GM19463 (cell line): ENCODE data around the gene HTR6.

ENCODE experiments used
- ATAC-seq: cut with Tn5 transposase; IDR thresholded peaks from one replicate; pipeline ENCODE4 v1.9.1; 2021; ENCODE audit warnings: mild to moderate bottlenecking, moderate library complexity; ENCODE audit not compliant: unreplicated experiment

HTR6 gene

GRCh38 chr1:19687414-19687813 lies 22.7 kb downstream of the HTR6 start:
- no peak for ATAC-seq

GRCh38 chr1:19688041-19688842 lies 23.6 kb downstream of the HTR6 start:
- ATAC-seq: no peak

GRCh38 chr1:19689085-19689757 lies 24.5 kb downstream of the HTR6 start:
- ATAC-seq: no peak

DNA sequence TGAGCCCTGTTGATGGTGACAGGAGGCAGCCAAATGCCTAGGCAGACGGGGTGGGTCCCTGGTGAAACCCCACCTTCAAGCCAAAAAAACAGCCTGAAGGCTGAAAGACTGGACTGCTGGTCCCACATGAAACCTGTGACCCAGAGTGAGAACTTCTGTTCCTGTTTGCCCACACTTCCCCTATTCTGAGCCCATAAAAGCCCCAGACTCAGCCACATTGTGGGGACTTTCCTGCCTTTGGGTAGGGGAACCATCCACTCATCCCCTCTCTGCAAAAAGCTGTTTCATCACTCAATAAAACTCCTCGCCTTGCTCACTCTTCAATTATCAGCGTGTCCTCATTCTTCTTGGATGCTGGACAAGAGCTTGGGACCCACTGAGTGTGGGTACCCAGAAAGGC lies 25.2 kb downstream of the HTR6 start:
- ATAC-seq: no peak

- no peak for ATAC-seq
Measured at GRCh38 chr1:19690342-19690741, 25.7 kb downstream of the HTR6 start.

DNA sequence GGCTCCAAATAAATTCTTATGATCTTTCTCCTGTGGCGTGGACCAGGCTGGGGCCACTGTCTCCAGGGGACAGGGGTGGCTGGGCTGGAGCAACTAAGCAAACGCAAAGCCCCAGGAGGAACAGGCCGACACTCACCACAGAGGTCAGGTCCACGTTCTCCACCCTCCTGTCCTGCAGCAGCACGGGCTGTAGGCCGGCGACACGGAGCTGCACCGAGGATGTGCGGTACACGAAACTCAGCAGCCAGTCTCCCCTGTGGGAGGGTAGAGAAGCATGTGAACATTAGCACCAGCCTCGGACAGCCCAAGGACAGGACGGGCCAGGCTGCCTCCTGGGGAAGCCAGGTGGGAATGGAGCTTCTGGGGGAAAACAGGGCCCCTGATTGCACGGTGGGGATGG lies 29.6 kb downstream of the HTR6 start:
- no peak for ATAC-seq

DNA sequence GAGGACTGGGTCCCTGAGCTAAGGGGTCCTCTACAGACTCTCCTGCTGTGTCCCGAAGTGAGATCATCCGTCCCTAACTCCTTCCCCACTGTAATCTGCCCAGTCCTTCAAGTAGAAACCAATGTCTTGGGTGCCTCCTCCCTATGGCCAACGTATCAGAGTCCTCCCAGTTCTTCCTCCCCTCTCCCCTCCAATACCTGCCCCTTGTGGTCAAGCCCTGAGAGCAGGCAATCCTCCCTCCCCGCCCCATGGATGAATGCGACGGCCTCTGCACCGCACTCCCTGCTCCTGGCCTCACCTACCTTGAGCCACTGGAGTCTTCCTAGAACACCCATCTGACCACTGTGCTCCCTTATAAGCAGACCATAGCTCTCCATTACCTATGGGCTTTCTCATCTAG lies 31.1 kb downstream of the HTR6 start:
- no peak for ATAC-seq

GRCh38 chr1:19696820-19697219 lies 32.1 kb downstream of the HTR6 start:
- ATAC-seq: no peak

GRCh38 chr1:19698181-19698580 lies 33.5 kb downstream of the HTR6 start:
- no peak for ATAC-seq

- ATAC-seq: no peak
Measured at GRCh38 chr1:19700079-19700777, 35.6 kb downstream of the HTR6 start.

- no peak for ATAC-seq
Measured at GRCh38 chr1:19703280-19703679, 38.6 kb downstream of the HTR6 start.

DNA sequence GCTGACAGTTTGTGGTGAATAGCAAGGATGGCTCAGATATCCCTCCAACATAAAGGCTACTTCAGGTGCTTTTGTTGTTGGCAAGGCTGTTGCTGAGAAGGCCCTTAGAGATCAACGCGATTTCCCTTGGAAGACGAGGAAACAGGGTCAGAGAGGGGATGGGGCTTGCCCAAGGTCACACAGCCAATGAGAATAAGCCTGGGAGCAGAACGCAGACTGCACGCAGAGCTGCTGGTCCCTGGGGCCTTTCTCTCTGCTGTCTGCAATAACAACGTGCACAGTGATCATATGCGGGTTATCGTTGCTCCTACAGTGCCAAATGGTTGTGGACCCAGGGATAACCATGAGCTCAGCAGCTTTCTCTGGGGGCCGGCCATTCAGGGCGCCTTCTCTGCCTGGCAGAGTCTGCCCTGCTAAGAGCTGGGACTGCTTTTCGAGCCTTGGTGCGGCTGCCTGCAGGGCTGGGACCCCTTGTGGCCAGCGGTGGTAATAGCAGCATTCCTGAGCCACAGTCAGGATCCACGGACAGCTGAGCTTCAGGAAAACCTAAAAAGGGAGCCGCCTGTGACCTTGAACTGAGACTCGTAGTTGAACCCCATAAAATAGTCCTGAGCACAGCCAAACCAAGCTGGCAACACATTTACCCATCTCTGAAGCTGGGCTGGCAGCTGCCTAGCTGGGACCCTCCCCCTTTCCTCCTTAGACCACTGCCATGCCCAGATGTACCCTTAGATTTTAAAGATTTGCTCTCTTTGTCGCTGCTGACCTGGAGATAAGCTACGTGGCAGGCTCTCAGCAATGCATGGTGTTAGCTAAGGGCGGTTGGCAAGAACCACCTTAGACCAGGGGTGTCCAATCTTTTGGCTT lies 39.8 kb downstream of the HTR6 start:
- ATAC-seq: no peak

DNA sequence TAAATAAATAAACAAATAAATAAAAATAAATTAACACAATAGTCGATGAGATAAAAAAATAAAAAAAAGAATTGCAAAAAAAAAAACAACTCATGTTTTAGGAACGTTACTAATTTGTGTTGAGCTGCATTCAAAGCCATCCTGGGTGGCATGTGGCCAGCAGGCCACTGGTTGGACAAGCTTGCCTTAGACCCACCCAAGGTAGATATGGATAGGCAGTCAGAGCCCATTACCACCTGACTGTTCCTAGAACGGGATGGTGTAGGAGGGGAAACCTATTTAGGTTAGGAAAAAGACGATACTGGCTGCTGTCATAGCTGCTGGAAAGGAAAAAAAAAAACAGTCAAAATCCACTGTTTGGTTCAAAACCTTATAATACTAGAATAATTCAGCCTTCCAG lies 40.8 kb downstream of the HTR6 start:
- ATAC-seq: no peak

GRCh38 chr1:19706136-19706535 lies 41.5 kb downstream of the HTR6 start:
- ATAC-seq: no peak

- no peak for ATAC-seq
Measured at GRCh38 chr1:19708567-19709110, 44.0 kb downstream of the HTR6 start.

DNA sequence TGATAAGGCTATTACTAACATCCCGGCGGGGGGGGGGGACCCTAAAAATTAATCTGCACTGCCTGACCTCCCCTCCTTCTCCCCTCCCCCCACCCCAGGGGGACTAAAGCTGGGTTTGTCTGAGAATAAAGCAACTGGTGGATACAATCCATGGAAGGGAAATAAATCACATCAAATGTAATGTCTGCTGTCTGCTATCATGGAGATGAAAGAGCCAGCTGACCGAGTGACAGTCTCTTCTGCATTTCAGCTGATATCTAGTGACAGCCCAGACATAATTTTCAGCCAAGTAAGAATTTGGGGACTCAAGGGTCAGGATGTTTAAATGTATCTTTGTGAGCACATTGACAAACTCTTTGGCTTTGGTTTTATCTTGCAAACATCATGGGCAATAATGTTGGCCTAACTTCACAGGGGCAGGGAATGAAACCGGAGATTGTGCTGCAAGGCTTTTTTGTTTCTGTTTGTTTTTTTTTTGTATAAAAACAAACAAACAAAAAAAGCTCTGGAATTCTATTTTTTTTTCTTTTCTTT lies 44.7 kb downstream of the HTR6 start:
- ATAC-seq: no peak

GRCh38 chr1:19710825-19711611 lies 46.3 kb downstream of the HTR6 start:
- ATAC-seq: no peak

DNA sequence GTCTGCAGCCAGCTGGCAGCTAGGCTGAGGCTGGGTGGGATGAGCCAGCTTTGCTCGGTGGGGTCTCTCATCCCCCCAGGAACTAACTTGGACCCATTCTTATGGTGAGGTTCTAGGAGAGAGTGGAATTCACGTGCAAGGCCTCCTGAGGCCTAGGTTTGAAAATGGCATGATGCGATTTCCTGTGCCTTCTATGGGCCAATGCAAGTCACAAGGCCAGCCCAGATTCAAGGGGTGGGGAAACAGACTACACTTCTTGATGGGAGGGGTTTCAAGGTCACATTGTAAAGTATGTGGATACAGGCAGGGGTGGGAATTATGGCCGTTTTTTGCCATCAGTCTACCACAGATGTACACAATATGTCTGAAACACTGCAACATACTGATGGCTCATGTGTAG lies 48.3 kb downstream of the HTR6 start:
- no peak for ATAC-seq

- no peak for ATAC-seq
Measured at GRCh38 chr1:19715334-19716203, 50.9 kb downstream of the HTR6 start.
